ENCODE measurements around the gene YDJC.

DNA sequence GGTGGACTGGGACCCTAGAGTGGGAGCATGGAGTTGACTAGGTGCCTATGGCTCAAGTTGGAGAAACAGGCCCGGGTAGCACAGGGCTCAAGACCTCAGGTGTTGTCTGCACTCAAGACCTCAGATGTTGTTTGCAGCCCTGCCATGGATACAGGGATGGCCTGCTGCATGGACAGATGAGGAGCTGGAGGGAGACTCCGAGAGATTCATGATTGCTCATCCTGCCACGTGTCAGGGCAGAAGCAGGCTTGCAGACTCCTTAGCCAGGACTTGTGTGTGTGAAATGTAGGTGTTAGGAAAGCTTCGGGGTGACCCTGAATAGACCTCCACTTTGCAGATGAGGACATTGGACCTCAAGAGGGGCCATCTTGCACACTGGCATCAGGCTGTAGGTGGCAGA, 3.7 kb upstream of the YDJC start:
- TF ChIP-seq YY1 (IDR thresholded peaks at IDR 0.05; ENCODE audit: insufficient read depth, insufficient read length) (no peak), ZNF274 (IDR thresholded peaks at IDR 0.05; ENCODE audit: low read depth, low read length) (no peak), SUZ12 (IDR thresholded peaks at IDR 0.05; ENCODE audit: extremely low read depth, insufficient read depth, insufficient read length) (no peak)

Data from NT2/D1 (cell line).